ENCODE results near the gene ZNRF2. TPM values are rescaled to one million over a fixed set of nuclear protein-coding genes. Genes with fewer than 3 reads are reported as not detected.
"Not testable (repeated sequence)": the region's sequence is repeated elsewhere in the genome, so short reads cannot be mapped to it uniquely, and the experiment has no call there.

ZNRF2 gene
- total and polyA plus RNA-seq, 10 of the 15 experiments (the other 5 are each of a cell fraction or from before 2014, with no cell fraction given) = 1.2 to 20.4 (median 9.5) TPM

- TF ChIP-seq, protein P1, sequence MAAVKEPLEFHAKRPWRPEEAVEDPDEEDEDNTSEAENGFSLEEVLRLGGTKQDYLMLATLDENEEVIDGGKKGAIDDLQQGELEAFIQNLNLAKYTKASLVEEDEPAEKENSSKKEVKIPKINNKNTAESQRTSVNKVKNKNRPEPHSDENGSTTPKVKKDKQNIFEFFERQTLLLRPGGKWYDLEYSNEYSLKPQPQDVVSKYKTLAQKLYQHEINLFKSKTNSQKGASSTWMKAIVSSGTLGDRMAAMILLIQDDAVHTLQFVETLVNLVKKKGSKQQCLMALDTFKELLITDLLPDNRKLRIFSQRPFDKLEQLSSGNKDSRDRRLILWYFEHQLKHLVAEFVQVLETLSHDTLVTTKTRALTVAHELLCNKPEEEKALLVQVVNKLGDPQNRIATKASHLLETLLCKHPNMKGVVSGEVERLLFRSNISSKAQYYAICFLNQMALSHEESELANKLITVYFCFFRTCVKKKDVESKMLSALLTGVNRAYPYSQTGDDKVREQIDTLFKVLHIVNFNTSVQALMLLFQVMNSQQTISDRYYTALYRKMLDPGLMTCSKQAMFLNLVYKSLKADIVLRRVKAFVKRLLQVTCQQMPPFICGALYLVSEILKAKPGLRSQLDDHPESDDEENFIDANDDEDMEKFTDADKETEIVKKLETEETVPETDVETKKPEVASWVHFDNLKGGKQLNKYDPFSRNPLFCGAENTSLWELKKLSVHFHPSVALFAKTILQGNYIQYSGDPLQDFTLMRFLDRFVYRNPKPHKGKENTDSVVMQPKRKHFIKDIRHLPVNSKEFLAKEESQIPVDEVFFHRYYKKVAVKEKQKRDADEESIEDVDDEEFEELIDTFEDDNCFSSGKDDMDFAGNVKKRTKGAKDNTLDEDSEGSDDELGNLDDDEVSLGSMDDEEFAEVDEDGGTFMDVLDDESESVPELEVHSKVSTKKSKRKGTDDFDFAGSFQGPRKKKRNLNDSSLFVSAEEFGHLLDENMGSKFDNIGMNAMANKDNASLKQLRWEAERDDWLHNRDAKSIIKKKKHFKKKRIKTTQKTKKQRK (IDR thresholded peaks at IDR 0.05; ENCODE audit: low read depth, low read length) = no peak
- TF ChIP-seq ATF3 (IDR thresholded peaks at IDR 0.05; ENCODE audit: borderline replicate concordance, extremely low read depth, low read depth, low read length) = no peak
- no peak for TF ChIP-seq PBX3 (IDR thresholded peaks at IDR 0.05; ENCODE audit: insufficient replicate concordance, low read depth, low read length)
- no peak for TF ChIP-seq YY1 (IDR thresholded peaks at IDR 0.05; ENCODE audit: low read depth, low read length)
- TF ChIP-seq, protein P2, sequence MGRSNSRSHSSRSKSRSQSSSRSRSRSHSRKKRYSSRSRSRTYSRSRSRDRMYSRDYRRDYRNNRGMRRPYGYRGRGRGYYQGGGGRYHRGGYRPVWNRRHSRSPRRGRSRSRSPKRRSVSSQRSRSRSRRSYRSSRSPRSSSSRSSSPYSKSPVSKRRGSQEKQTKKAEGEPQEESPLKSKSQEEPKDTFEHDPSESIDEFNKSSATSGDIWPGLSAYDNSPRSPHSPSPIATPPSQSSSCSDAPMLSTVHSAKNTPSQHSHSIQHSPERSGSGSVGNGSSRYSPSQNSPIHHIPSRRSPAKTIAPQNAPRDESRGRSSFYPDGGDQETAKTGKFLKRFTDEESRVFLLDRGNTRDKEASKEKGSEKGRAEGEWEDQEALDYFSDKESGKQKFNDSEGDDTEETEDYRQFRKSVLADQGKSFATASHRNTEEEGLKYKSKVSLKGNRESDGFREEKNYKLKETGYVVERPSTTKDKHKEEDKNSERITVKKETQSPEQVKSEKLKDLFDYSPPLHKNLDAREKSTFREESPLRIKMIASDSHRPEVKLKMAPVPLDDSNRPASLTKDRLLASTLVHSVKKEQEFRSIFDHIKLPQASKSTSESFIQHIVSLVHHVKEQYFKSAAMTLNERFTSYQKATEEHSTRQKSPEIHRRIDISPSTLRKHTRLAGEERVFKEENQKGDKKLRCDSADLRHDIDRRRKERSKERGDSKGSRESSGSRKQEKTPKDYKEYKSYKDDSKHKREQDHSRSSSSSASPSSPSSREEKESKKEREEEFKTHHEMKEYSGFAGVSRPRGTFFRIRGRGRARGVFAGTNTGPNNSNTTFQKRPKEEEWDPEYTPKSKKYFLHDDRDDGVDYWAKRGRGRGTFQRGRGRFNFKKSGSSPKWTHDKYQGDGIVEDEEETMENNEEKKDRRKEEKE (IDR thresholded peaks at IDR 0.05) = no peak
- no peak for TF ChIP-seq SUPT20H (IDR thresholded peaks at IDR 0.05; ENCODE audit: borderline replicate concordance, control insufficient read depth, low read depth, low read length)
- TF ChIP-seq CHD4 (IDR thresholded peaks at IDR 0.05) = no peak
These were observed 20.3 kb upstream of the ZNRF2 start (continued) for GRCh38 chr7:30264052-30264451.

- H3K4me3 ChIP-seq; DNase-seq (ENCODE audit: low read depth, low spot score); BruUV-seq (replicated peaks); H3K27me3 ChIP-seq (replicated peaks in 1 of 2; ENCODE audit: control insufficient read depth in 2 of 2, insufficient read depth in 2 of 2, low read length in 1 of 2); POLR2A ChIA-PET; RAD21 ChIA-PET (ENCODE audit: unreplicated experiment); H3K27ac ChIP-seq (ENCODE audit: control insufficient read depth, insufficient read depth); H3K9me3 ChIP-seq (replicated peaks; ENCODE audit: control insufficient read depth, insufficient read depth, low read length); H3K4me2 ChIP-seq (ENCODE audit: control insufficient read depth, insufficient read depth); H3K79me2 ChIP-seq (ENCODE audit: control insufficient read depth, insufficient read depth, low read length); FAIRE-seq; H2AFZ ChIP-seq (ENCODE audit: control insufficient read depth, low read depth, low read length); H3K36me3 ChIP-seq (ENCODE audit: control insufficient read depth in 2 of 2, insufficient read depth in 2 of 2, low read length in 1 of 2); H3K4me1 ChIP-seq (ENCODE audit: control insufficient read depth, insufficient read depth, low read length); H3K9ac ChIP-seq (ENCODE audit: control insufficient read depth, insufficient read depth, low read length); ATAC-seq; H4K20me1 ChIP-seq (ENCODE audit: control insufficient read depth, insufficient read depth); SMC1A ChIA-PET (ENCODE audit: uncharacterized antibody, unreplicated experiment); CTCF ChIA-PET; intact Hi-C loops (cut with micrococcal nuclease; ENCODE audit: unreplicated experiment): not testable (repeated sequence)
- WGBS (ENCODE audit: insufficient coverage, insufficient replicate concordance, low lambda C conversion rate, missing lambda C conversion rate) = 98% methylated on average over 4 of the region's 4 CpGs
- in situ Hi-C loops (cut with MboI) = loop anchor here (5.0 to 10.0 kb wide), 2 partner anchors 292 to 480 kb away; no protein-coding TSS in a partner anchor
These were observed 19.2 kb upstream of the ZNRF2 start for GRCh38 chr7:30265189-30265588.

Data from GM12878 (cell line).